ENCODE results near the gene SLC27A3. TPM values are rescaled to one million over a fixed set of nuclear protein-coding genes. Genes with fewer than 3 reads are reported as not detected.
A peak's percentile ranks its signal among the peaks of the same experiment; 100 is the strongest.

SLC27A3 gene
- total and polyA plus RNA-seq, 2 of the 8 experiments (the other 6 are each of a cell fraction or from before 2014, with no cell fraction given): 39.1 to 40.1 TPM

DNA sequence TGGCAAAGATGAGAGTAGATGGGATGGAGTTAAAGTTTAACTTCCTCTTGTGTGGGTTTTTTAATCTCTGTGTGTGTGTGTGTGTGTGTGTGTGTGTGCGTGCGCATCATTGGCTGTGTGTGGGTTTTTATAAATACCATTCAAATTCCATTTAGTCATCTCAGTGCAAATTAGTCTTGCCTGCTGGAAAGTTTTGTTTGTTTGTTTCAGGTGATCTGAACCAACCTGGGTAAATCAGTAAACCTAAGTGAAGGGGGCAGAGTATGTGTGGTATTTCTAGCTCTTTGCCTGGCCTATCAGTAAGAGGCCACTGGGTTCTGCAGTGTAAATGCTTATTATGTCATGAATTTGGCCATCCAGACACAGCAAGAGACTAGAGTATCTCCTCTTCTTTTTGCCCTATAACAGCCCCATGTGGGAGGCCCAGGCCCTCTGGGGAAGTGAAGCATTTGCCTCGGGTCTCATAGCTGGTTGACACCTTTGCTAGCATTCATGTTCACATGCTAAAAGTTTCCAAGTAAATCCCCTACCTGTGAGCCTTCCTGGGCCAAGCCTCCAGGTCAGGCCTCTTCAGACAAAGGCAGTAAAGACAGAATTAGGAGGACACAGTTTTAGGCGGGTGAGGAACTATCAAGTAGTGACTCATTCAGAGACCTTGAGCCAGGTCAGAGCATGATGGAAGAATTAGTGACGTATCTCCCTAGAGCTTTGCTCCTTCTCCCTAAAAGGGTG lies 32.6 kb upstream of the SLC27A3 start:
- Histone ChIP-seq H3K18ac (ENCODE audit: extremely low read depth, low read length) (no peak overlapping the region), H3K23me2 (ENCODE audit: low read depth, low read length) (no peaks in the 10 kb centered on the region; the same call in 1 of the 2 replicates), H3K23ac (ENCODE audit: insufficient read length) (no peak overlapping the region), H4K91ac (replicated peaks; ENCODE audit: insufficient read length, low read length) (no peak overlapping the region), H2BK15ac (ENCODE audit: low read length) (no peak overlapping the region), H2BK20ac (ENCODE audit: low read length) (no peak overlapping the region), H4K8ac (ENCODE audit: extremely low read depth, insufficient read depth, low read length) (no peak overlapping the region), H3K4me3 (ENCODE audit: extremely low read depth in 1 of 4, insufficient read depth in 2 of 4, low read depth in 3 of 4, low read length in 4 of 4) (no peak overlapping the region), H3K36me3 (ENCODE audit: control insufficient read depth in 2 of 4, insufficient read depth in 4 of 4, low read length in 3 of 4) (peaks cover 9 to 44% (median 29%) of the 10 kb centered on the region in 4 experiments), H3K4me2 (ENCODE audit: insufficient read depth in 1 of 2, low read depth in 2 of 2, low read length in 2 of 2) (no peak overlapping the region), H2AK5ac (ENCODE audit: low read depth, low read length) (no peak overlapping the region), H3K79me1 (ENCODE audit: low read depth, low read length) (no peaks in the 10 kb centered on the region), H3K14ac (ENCODE audit: insufficient read length) (no peak overlapping the region), H3K4me1 (replicated peaks in 1 of 4; ENCODE audit: control insufficient read depth in 3 of 4, insufficient read depth in 4 of 4, low read length in 3 of 4) (peaks cover 6 to 46% (median 17%) of the 10 kb centered on the region in 4 experiments; a peak in 6 of 7 replicates), H3K56ac (replicated peaks; ENCODE audit: insufficient read length, low read depth, low read length) (no peak overlapping the region), H2AFZ (ENCODE audit: low read length) (no peak overlapping the region), H3K9ac (replicated peaks in 1 of 4; ENCODE audit: extremely low read depth in 1 of 4, low read depth in 3 of 4, low read length in 3 of 4) (no peak overlapping the region), H2BK120ac (replicated peaks; ENCODE audit: low read depth, low read length) (no peak overlapping the region), H3K79me2 (ENCODE audit: control insufficient read depth in 1 of 2, insufficient read depth in 2 of 2, low read length in 2 of 2) (peaks cover 0 to 15% of the 10 kb centered on the region in 2 experiments; a peak in 2 of 4 replicates), H4K5ac (ENCODE audit: insufficient read length, low read depth, low read length) (no peak overlapping the region), H2BK5ac (ENCODE audit: low read depth, low read length) (no peak overlapping the region), H3K4ac (replicated peaks; ENCODE audit: insufficient read length, low read depth, low read length) (no peak overlapping the region), H3K27me3 (replicated peaks in 1 of 4; ENCODE audit: control insufficient read depth in 3 of 4, extremely low read depth in 1 of 4, insufficient read depth in 3 of 4, low read length in 3 of 4) (peaks cover 0 to 2% (median 0%) of the 10 kb centered on the region in 4 experiments; a peak in 1 of 7 replicates), H2BK12ac (ENCODE audit: low read depth, low read length) (0 out of 2 replicates have a peak overlapping the region, but pooled peaks have one; percentile 0), H3K27ac (ENCODE audit: low read depth, low read length) (no peak overlapping the region), H4K20me1 (replicated peaks in 1 of 2; ENCODE audit: control insufficient read depth in 1 of 2, insufficient read depth in 2 of 2, low read length in 2 of 2) (no peaks in the 10 kb centered on the region), H3K9me3 (ENCODE audit: insufficient read depth in 2 of 2, low read depth in 1 of 2, low read length in 1 of 2) (no peaks in the 10 kb centered on the region)
- TF ChIP-seq YY1 (IDR thresholded peaks at IDR 0.05; ENCODE audit: low read depth, low read length) (no peak), CREB1 (IDR thresholded peaks at IDR 0.05) (no peak)
- ChIA-PET POLR2A (ENCODE audit: partially characterized antibody) (interaction anchor here (1.0 to 5.2 kb wide), 9 partner anchors 11 to 248 kb away, joined by 3 to 60 read pairs (median 4); partner anchors contain the start of genes INTS3 and RPS27), CTCF (ENCODE audit: partially characterized antibody) (interaction anchor here (0.6 to 2.8 kb wide), 4 partner anchors 11 to 923 kb away, joined by 3 to 9 read pairs (median 4); no protein-coding TSS in a partner anchor)
- 85% methylated on average over 5 of the region's 5 CpGs; no CpG with 5 or more reads in 1 of the 2 experiments for WGBS, 2 experiments (ENCODE audit: extremely low coverage in 1 of 2, insufficient coverage in 1 of 2, insufficient read length in 1 of 2, insufficient replicate concordance in 2 of 2, low coverage in 1 of 2, low lambda C conversion rate in 2 of 2, missing lambda C conversion rate in 1 of 2)
- FAIRE-seq (no peak), DNase-seq (ENCODE audit: low read depth in 1 of 2, low spot score in 2 of 2) (no peak)

Data from H1 (cell line).